HG03108 (cell line): Measurements from ENCODE around the gene TTC14.
A peak's percentile ranks its signal among the peaks of the same experiment; 100 is the strongest.

Source experiments
- ATAC-seq: cut with Tn5 transposase; IDR thresholded peaks from one replicate; pipeline ENCODE4 v1.9.1; 2021; ENCODE audit warnings: moderate library complexity; ENCODE audit not compliant: unreplicated experiment

Gene TTC14

DNA sequence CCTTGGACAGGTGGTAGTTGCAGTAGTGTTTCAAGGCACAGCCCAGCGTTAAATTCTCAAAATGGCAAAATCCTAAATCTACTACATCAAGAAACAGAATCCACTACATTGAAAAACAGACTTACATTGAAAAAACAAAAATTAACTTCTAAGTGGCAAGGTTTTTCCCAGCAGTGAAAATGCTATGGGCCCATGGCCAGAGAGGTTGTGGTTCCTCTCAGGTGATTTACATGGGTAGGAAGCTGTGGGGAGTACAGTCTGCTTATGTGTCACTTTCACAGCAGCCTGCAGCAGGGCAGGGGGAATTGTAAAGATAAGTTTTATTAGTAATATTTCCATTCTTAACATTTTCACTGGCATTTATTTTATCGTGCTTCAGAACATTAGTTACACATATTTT is 24.9 kb downstream of the TTC14 start:
- peak; percentile 96 for ATAC-seq

DNA sequence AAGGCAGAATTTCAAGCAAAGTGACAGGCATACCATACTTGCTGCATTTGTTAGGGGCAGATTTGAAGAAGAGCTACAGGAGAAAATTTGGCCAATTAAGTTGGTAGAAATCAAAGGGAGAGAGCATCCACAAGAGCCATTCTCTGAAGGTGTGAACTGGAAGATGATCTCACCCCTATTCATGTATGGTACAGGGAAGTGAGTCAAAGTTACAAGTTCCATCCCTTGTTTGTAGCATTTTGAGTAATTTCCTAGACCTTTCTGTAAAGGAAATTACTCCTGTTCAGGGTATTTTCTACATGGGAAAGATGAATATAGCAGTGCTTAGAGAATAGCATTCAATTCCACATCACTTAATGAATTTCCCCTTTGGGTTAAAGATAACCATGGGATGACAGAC is 28.4 kb downstream of the TTC14 start:
- ATAC-seq = no peak

DNA sequence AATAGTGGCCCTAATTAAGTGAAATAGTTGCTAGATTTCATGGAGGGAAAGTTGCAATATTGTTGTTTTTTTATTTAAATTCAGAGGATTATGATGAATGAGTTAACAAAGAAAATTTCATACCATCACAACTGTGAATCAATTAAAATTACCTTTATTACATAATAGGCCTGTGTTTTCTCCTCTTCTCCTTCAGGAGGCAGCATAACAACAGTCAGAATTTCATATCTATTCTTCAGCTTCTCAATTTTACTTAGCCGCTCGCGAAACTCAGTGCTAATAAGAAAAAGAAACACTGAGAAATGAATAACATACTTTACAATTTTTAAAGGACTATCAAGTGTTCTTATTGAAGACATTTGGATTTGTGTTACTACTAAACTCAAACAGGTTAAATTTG is 29.4 kb downstream of the TTC14 start:
- no peak for ATAC-seq

DNA sequence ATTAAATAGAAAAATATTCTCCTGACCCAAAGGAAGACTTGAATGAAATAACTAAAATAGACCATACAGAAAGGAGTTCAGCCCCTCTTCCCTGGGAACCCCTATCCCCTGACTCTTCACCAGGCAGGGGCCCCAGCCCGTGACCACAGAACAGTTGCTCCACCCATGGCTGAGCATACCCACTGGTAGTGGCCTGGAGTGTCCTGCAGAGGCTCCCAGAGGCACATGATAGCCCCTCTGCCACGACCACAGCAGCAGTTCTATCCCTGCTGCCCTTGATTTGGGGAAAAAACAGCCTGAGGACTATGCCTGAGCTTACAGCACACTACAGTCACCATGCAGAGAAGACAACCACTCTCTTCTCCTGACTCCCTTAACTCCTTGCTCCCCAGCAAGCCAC is 31.8 kb downstream of the TTC14 start:
- ATAC-seq = no peak

DNA sequence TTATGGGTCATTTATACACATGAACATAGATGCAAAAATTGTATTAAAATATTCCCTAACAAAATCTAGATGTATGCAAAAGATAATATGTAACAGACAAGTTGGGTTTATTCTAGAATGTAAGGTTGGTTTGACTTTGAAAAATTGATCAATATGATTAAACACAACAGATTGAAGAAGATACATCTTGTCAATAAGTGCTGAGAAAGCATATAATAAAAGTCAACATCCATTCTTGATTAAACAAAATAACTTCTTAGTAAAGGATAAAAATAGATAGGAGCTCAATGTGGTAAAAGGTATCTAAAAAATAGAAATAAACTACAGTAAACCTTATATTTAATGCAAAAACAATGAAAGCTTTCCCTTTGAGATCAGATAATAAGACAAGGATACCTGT is 39.0 kb downstream of the TTC14 start:
- ATAC-seq = no peak

DNA sequence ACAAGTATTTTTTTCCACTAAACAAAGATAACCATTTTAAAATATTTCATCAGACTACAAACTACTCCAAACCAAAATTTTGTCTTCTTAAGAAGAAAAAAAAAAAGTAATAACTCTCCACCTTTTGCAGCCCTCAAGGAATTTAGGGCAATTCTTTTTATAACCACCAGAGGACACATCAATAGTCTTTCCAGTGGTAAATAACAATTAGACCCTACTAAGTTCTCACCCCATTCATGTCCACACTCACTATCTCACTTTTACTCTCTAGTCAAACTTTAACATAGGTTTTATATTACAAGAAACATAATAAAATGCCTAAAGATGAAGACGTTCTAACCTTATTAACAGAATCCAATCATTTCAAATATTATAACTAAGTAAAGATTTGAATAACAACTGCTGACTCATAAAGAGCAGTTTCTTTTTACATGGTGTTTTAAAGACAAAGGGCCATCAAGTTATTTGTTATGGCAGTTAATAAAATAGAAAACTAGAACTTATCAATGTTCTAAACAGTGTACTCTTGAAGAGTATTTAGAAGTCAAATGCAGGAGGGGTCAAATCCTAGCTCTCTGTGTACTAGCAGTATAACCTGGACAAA is 44.3 kb downstream of the TTC14 start:
- no peak for ATAC-seq

DNA sequence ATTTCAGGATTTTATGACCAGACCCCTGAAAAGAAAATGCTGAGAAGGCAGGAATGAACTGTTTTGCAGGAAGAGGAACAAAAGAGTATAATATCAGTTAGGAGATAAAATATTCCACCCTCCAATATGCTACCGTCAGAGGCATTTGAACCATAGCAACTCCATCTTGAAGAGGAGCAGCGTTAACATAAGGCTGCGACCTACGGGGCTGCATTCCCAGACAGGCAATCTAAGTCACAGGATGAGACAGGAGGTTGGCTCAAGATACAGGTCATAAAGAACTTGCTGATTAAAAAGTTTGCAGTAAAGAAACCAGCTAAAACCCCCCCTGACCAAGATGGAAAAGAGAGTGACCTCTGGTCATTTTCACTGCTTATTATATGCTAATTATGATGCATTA is 54.4 kb downstream of the TTC14 start:
- ATAC-seq = no peak

DNA sequence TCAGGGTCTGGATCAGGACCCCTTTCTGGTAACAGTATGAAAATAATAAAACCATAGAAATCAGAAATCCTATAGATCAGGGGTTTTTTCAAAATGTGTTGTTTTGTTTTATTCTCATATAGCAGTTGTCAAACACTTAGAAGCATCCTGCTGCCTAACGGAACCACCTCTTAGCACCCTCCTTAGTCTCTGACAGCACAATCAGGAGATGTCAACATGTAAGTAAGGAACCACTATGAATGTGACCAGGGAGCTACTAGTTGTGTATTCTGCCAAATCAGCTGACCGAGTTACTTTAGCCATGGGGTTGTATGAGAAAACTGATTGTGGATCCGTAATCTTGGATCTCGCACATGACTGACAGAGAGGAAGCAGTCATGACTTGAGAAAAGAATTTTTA is 55.1 kb downstream of the TTC14 start:
- ATAC-seq = no peak
